Upper lobe of right lung (tissue), 1 donor: ENCODE results near the gene TTLL11. TPM values are rescaled to one million over a fixed set of nuclear protein-coding genes. Genes with fewer than 3 reads are reported as not detected.

Experiments used
- ATAC-seq: fragments of 200-7000 bp; cut with Tn5 transposase; one replicate; pipeline ENCODE4 v1.9.1; 2020; ENCODE audit warnings: mild to moderate bottlenecking, moderate library complexity
- DNase-seq: peaks from one replicate; pipeline ENCODE4 v3.0.0-alpha.2; 2020
- H3K27ac ChIP-seq: fragments of 200-600 bp; one replicate; pipeline ENCODE4 v1.8.0; 2022
- H3K27me3 ChIP-seq: fragments of 200-600 bp; one replicate; pipeline ENCODE4 v1.8.0; 2022; ENCODE audit warnings: mild to moderate bottlenecking
- H3K36me3 ChIP-seq: fragments of 200-600 bp; one replicate; pipeline ENCODE4 v1.8.0; 2022
- H3K4me1 ChIP-seq: fragments of 200-600 bp; one replicate; pipeline ENCODE4 v1.8.0; 2022
- H3K4me3 ChIP-seq: fragments of 200-600 bp; one replicate; pipeline ENCODE4 v1.8.0; 2022; ENCODE audit warnings: mild to moderate bottlenecking
- H3K9me3 ChIP-seq: fragments of 200-600 bp; one replicate; pipeline ENCODE4 v1.8.0; 2022
- intact Hi-C: fragments of 100-400 bp; cut with DNase I; formaldehyde crosslinking; loops from one replicate; pipeline ENCODE4 v1.11.0; 2022
- total RNA-seq: library from RNA; stranded (reverse); fragmentation: NEBNext Ultra II Directional; extraction: Animal tissue kit (Norgen Biotek cat#: 25700); gene quantifications from one replicate; pipeline ENCODE4 v1.2.1, GENCODE V29; 2021
- TF ChIP-seq, protein P1 (sequence below): fragments of 200-600 bp; IDR thresholded peaks from one replicate; pipeline ENCODE4 v1.8.0; 2022; ENCODE audit warnings: antibody characterized with exemption
- donor health status: DM: no; HTN: yes; CAD: no; lungs with severe emphysema.

The TTLL11 gene
- total RNA-seq, 1 donor from 2014 or later: 10.7 TPM

DNA sequence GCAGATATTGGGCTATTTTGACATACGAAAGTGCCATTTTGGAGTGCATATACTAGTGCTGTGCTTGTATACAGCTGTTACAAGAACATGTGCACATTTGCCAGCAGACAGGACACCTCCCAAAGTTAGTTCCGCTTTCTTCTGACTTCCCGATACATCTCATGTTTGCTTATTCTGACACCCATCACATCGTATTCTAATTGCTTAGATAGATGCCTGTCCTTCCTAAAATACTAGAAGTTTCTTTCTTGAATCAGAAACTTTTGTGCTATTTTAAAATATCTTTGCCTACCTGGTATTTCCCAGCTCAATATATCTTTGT lies 177.8 kb downstream of the TTLL11 start:
- Histone ChIP-seq H3K27me3 (no peaks in the 10 kb centered on the region), H3K4me3 (no peak overlapping the region), H3K4me1 (no peaks in the 10 kb centered on the region), H3K36me3 (no peaks in the 10 kb centered on the region), H3K27ac (no peak overlapping the region), H3K9me3 (no peaks in the 10 kb centered on the region)
- intact Hi-C loops: no loop called here
- peak; percentile 50 for ATAC-seq
- no peak for DNase-seq
- TF ChIP-seq, protein P1, sequence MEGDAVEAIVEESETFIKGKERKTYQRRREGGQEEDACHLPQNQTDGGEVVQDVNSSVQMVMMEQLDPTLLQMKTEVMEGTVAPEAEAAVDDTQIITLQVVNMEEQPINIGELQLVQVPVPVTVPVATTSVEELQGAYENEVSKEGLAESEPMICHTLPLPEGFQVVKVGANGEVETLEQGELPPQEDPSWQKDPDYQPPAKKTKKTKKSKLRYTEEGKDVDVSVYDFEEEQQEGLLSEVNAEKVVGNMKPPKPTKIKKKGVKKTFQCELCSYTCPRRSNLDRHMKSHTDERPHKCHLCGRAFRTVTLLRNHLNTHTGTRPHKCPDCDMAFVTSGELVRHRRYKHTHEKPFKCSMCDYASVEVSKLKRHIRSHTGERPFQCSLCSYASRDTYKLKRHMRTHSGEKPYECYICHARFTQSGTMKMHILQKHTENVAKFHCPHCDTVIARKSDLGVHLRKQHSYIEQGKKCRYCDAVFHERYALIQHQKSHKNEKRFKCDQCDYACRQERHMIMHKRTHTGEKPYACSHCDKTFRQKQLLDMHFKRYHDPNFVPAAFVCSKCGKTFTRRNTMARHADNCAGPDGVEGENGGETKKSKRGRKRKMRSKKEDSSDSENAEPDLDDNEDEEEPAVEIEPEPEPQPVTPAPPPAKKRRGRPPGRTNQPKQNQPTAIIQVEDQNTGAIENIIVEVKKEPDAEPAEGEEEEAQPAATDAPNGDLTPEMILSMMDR: no peak

GRCh38 chr9:121914604-121915303 lies 178.4 kb downstream of the TTLL11 start:
- Histone ChIP-seq H3K4me1 (no peaks in the 10 kb centered on the region), H3K27ac (no peak overlapping the region), H3K4me3 (no peak overlapping the region), H3K36me3 (no peaks in the 10 kb centered on the region), H3K9me3 (no peaks in the 10 kb centered on the region), H3K27me3 (no peaks in the 10 kb centered on the region)
- peak; percentile 33 for ATAC-seq
- intact Hi-C loops: no loop called here
- TF ChIP-seq, protein P1: no peak
- DNase-seq: no peak

- H3K4me1 ChIP-seq: no peaks in the 10 kb centered on the region
- DNase-seq (no peak), ATAC-seq (no peak)
- no peaks in the 10 kb centered on the region for H3K27me3 ChIP-seq
- intact Hi-C loops: no loop called here
- H3K9me3 ChIP-seq: no peaks in the 10 kb centered on the region
- H3K27ac ChIP-seq: no peak overlapping the region
- H3K36me3 ChIP-seq: no peaks in the 10 kb centered on the region
- H3K4me3 ChIP-seq: no peak overlapping the region
- TF ChIP-seq, protein P1: no peak
These were observed 179.0 kb downstream of the TTLL11 start for GRCh38 chr9:121914017-121914595.

GRCh38 chr9:121912812-121913627 lies 180.1 kb downstream of the TTLL11 start:
- TF ChIP-seq, protein P1: no peak
- Histone ChIP-seq H3K4me3 (no peak overlapping the region), H3K9me3 (no peaks in the 10 kb centered on the region), H3K27ac (no peak overlapping the region), H3K27me3 (no peaks in the 10 kb centered on the region), H3K36me3 (no peaks in the 10 kb centered on the region), H3K4me1 (no peaks in the 10 kb centered on the region)
- intact Hi-C loops: no loop called here
- ATAC-seq (peak; percentile 68), DNase-seq (no peak)

GRCh38 chr9:121910491-121911040 lies 182.5 kb downstream of the TTLL11 start:
- no peaks in the 10 kb centered on the region for H3K27me3 ChIP-seq
- H3K36me3 ChIP-seq: no peaks in the 10 kb centered on the region
- DNase-seq: no peak
- H3K9me3 ChIP-seq: no peaks in the 10 kb centered on the region
- no peak for ATAC-seq
- H3K27ac ChIP-seq: no peak overlapping the region
- no peaks in the 10 kb centered on the region for H3K4me1 ChIP-seq
- TF ChIP-seq, protein P1: no peak
- intact Hi-C loops: no loop called here
- no peak overlapping the region for H3K4me3 ChIP-seq
